ENCODE measurements around the gene SIGLEC8. TPM values are rescaled to one million over a fixed set of nuclear protein-coding genes. Genes with fewer than 3 reads are reported as not detected.

The SIGLEC8 gene
- total RNA-seq, 2 donors from 2014 or later: not detected

DNA sequence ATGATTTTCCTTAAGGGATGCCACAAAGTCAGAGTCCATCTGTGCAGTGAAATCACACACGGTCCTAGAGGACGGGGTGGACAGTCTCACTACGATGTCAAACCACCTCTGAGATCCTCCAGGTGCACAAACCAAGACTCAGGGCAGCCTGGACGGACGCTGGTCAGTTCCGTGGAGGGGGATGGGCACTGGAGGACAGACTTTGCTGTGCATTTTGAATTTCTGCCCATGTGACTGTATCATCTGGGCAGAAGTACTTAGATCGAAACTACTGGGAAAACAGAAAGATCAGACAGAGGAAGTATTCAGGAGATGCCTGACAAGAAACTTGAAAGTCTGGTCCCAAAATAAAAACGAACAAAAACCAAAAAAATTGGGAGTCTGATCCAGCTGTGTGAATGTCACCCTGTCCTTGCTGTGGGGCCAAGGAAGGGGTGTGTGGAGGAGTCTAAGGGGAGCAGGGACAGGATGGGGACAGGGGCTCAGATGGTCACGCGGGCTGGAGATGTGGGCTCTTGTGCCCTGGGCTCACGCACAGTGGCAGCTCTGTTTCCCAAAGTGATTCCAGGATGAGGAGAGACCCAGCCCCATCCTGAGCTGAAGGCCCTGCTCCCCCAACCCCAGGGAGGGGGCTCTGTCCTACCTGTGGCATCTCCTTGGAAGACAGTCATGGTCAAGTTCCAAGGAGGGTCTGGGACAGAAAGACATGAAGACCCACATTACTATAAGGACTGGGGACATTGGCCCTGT, 1.5 kb downstream of the SIGLEC8 start:
- H3K27me3 Mint-ChIP-seq (ENCODE audit: insufficient read depth): peaks cover 19% of the 10 kb centered on the region

DNA sequence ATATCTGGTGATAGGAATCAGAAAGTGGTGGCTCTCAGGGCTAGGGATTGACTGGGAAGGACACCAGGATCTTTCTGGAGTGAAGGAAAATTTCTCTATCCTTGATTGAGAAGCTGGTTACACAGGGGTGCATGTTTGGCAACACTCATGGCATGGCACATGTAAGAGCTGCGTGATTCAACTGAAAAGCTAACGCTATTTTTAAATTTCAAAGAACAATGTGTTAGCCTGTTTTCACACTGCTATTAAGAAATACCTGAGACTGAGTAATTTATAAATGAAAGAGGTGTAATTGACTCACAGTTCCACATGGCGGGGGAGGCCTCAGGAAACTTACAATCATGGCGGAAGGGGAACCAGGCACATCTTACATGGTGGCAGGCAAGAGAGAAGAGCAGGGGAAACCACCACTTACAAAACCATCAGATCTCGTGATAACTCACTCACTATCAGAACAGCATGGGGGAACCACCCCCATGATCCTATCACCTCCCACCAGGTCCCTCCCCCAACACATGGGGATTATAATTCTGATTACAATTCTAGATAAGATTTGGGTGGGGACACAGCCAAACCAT, 7.4 kb downstream of the SIGLEC8 start:
- Mint-ChIP-seq H3K36me3 (ENCODE audit: low read depth) (no peaks in the 10 kb centered on the region), H3K4me3 (no peak overlapping the region), H3K4me1 (no peaks in the 10 kb centered on the region), H3K9me3 (peaks cover 10% of the 10 kb centered on the region), H3K27ac (no peak overlapping the region), H3K27me3 (ENCODE audit: insufficient read depth) (peaks cover 34% of the 10 kb centered on the region)
- no peak overlapping the region for H3K4me3 ChIP-seq (ENCODE audit: low read length)
- H3K9me3 ChIP-seq (ENCODE audit: control insufficient read depth, low read length): peaks cover 5% of the 10 kb centered on the region
- no peak for DNase-seq
- H3K27me3 ChIP-seq (ENCODE audit: control insufficient read depth, insufficient read depth, low read length, poor library complexity, severe bottlenecking): no peaks in the 10 kb centered on the region
- H3K9ac ChIP-seq (ENCODE audit: extremely low read depth, low read length, poor library complexity, severe bottlenecking): no peak overlapping the region
- H3K36me3 ChIP-seq (ENCODE audit: control insufficient read depth, insufficient read depth, low read length): no peaks in the 10 kb centered on the region
- 79 to 92% methylated on average over 2 to 5 of the region's 5 CpGs for WGBS, 2 experiments (ENCODE audit: insufficient coverage in 1 of 2, insufficient read length in 1 of 2)
- TF ChIP-seq, protein P1, sequence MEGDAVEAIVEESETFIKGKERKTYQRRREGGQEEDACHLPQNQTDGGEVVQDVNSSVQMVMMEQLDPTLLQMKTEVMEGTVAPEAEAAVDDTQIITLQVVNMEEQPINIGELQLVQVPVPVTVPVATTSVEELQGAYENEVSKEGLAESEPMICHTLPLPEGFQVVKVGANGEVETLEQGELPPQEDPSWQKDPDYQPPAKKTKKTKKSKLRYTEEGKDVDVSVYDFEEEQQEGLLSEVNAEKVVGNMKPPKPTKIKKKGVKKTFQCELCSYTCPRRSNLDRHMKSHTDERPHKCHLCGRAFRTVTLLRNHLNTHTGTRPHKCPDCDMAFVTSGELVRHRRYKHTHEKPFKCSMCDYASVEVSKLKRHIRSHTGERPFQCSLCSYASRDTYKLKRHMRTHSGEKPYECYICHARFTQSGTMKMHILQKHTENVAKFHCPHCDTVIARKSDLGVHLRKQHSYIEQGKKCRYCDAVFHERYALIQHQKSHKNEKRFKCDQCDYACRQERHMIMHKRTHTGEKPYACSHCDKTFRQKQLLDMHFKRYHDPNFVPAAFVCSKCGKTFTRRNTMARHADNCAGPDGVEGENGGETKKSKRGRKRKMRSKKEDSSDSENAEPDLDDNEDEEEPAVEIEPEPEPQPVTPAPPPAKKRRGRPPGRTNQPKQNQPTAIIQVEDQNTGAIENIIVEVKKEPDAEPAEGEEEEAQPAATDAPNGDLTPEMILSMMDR (conservative IDR thresholded peaks at IDR 0.05): no peak
- no peak overlapping the region for H3K27ac ChIP-seq (ENCODE audit: low read depth, low read length)
- no peaks in the 10 kb centered on the region for H3K4me1 ChIP-seq (ENCODE audit: control insufficient read depth, insufficient read depth, low read length)

More for the DNA sequence above, 1.5 kb downstream of the SIGLEC8 start:
- Histone ChIP-seq H3K27ac (ENCODE audit: low read depth, low read length) (no peak overlapping the region), H3K27me3 (ENCODE audit: control insufficient read depth, insufficient read depth, low read length, poor library complexity, severe bottlenecking) (peaks cover 6% of the 10 kb centered on the region), H3K4me3 (ENCODE audit: low read length) (no peak overlapping the region), H3K9me3 (ENCODE audit: control insufficient read depth, low read length) (no peaks in the 10 kb centered on the region), H3K36me3 (ENCODE audit: control insufficient read depth, insufficient read depth, low read length) (no peaks in the 10 kb centered on the region), H3K9ac (ENCODE audit: extremely low read depth, low read length, poor library complexity, severe bottlenecking) (no peak overlapping the region), H3K4me1 (ENCODE audit: control insufficient read depth, insufficient read depth, low read length) (no peaks in the 10 kb centered on the region)
- peaks cover 2% of the 10 kb centered on the region for H3K9me3 Mint-ChIP-seq
- TF ChIP-seq, protein P1 (conservative IDR thresholded peaks at IDR 0.05): no peak
- H3K27ac Mint-ChIP-seq: no peak overlapping the region
- H3K4me1 Mint-ChIP-seq: no peaks in the 10 kb centered on the region
- no peak for DNase-seq
- H3K36me3 Mint-ChIP-seq (ENCODE audit: low read depth): no peaks in the 10 kb centered on the region
- no peak overlapping the region for H3K4me3 Mint-ChIP-seq
- 82% methylated on average over 11 of the region's 11 CpGs for WGBS, 2 experiments (ENCODE audit: insufficient coverage in 1 of 2, insufficient read length in 1 of 2)

DNA sequence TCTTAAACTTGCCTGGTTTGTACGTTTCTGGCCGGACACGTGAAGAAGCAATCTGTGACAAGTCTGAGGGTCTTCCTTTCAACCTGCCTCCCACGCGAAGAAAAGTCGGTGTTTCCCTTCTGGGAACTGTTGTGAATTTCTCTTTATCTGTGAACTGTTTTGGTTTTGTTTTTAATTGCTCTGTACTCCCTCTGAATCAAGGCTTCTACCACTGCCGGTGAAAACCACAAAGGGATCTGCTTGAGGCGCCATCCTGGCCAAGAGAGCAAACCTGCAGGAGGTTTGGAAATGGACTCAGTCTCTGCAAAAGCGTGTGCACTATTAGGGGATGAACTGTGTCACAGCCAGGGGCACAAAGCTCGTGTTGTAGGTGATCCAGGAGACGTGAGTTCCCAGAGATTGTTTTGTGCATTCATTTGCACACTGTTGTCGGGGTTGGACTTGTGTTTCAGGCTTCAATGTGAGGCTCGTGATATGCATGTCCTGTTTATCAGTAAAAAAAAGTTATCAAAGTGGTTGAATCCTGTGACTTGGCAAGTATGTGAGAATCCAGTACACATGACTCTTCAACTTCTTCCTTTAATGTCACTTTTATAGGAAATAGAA, 9.7 kb downstream of the SIGLEC8 start:
- Histone ChIP-seq H3K4me3 (ENCODE audit: low read length) (no peak overlapping the region), H3K27ac (ENCODE audit: low read depth, low read length) (no peak overlapping the region), H3K4me1 (ENCODE audit: control insufficient read depth, insufficient read depth, low read length) (no peaks in the 10 kb centered on the region), H3K36me3 (ENCODE audit: control insufficient read depth, insufficient read depth, low read length) (no peaks in the 10 kb centered on the region), H3K27me3 (ENCODE audit: control insufficient read depth, insufficient read depth, low read length, poor library complexity, severe bottlenecking) (no peaks in the 10 kb centered on the region), H3K9me3 (ENCODE audit: control insufficient read depth, low read length) (peaks cover 5% of the 10 kb centered on the region), H3K9ac (ENCODE audit: extremely low read depth, low read length, poor library complexity, severe bottlenecking) (no peak overlapping the region)
- peaks cover 43% of the 10 kb centered on the region for H3K27me3 Mint-ChIP-seq (ENCODE audit: insufficient read depth)
- TF ChIP-seq, protein P1 (conservative IDR thresholded peaks at IDR 0.05): no peak
- WGBS, 2 experiments (ENCODE audit: insufficient coverage in 1 of 2, insufficient read length in 1 of 2): 79 to 83% methylated on average over 10 to 13 of the region's 13 CpGs
- peaks cover 8% of the 10 kb centered on the region for H3K9me3 Mint-ChIP-seq
- no peaks in the 10 kb centered on the region for H3K4me1 Mint-ChIP-seq
- no peak overlapping the region for H3K4me3 Mint-ChIP-seq
- DNase-seq: no peak
- H3K27ac Mint-ChIP-seq: no peak overlapping the region
- H3K36me3 Mint-ChIP-seq (ENCODE audit: low read depth): no peaks in the 10 kb centered on the region

Data from endodermal cell (in vitro differentiated cells).